GM23338 (cell line): ENCODE results near the gene EXD3.

ENCODE experiments used
- CREB1 ChIP-seq: fragments of 250-450 bp; sonication (Bioruptor Pico); IDR thresholded peaks from 2 replicates; pipeline ENCODE4 v1.5.0; 2020; ENCODE audit warnings: low read depth, mild to moderate bottlenecking, moderate library complexity
- EZH2 ChIP-seq: fragments of 200-600 bp; sonication (generic); IDR thresholded peaks from one replicate; pipeline ENCODE4 v1.8.0; 2017; ENCODE audit warnings: antibody characterized with exemption, mild to moderate bottlenecking, low read depth; ENCODE audit not compliant: unreplicated experiment
- EZH2phosphoT487 ChIP-seq: fragments of 200-600 bp; sonication (generic); IDR thresholded peaks from one replicate; pipeline ENCODE4 v1.8.1; 2018; ENCODE audit warnings: antibody characterized with exemption; ENCODE audit not compliant: unreplicated experiment
- POLR2AphosphoS5 ChIP-seq: IDR thresholded peaks from 2 replicates; pipeline ENCODE4 v1.6.1; 2016; ENCODE audit warnings: antibody characterized with exemption, low read depth
- ZNF331 ChIP-seq: fragments of 250-450 bp; sonication (Bioruptor Pico); IDR thresholded peaks from 2 replicates; pipeline ENCODE4 v1.5.0; 2020; ENCODE audit warnings: low read depth, mild to moderate bottlenecking, moderate library complexity
- TF ChIP-seq, protein P1 (sequence below), 2 experiments: fragments of 200-600 bp in 1 of 2; sonication (generic) in 1 of 2; conservative IDR thresholded peaks; 2 replicates each; pipeline versions ENCODE4 v1.5.1 to v1.6.1; 2016 to 2017; ENCODE audit warnings: antibody characterized with exemption in 2 of 2, low read depth in 2 of 2, mild to moderate bottlenecking in 2 of 2, moderate library complexity in 1 of 2
- TF ChIP-seq, protein P2 (sequence below): IDR thresholded peaks from 2 replicates; pipeline ENCODE4 v1.6.1; 2016; ENCODE audit warnings: antibody characterized with exemption
- TF ChIP-seq, protein P3 (sequence below): IDR thresholded peaks from one replicate; pipeline ENCODE4 v1.6.1; 2018; ENCODE audit warnings: antibody characterized with exemption; ENCODE audit not compliant: unreplicated experiment

DNA sequence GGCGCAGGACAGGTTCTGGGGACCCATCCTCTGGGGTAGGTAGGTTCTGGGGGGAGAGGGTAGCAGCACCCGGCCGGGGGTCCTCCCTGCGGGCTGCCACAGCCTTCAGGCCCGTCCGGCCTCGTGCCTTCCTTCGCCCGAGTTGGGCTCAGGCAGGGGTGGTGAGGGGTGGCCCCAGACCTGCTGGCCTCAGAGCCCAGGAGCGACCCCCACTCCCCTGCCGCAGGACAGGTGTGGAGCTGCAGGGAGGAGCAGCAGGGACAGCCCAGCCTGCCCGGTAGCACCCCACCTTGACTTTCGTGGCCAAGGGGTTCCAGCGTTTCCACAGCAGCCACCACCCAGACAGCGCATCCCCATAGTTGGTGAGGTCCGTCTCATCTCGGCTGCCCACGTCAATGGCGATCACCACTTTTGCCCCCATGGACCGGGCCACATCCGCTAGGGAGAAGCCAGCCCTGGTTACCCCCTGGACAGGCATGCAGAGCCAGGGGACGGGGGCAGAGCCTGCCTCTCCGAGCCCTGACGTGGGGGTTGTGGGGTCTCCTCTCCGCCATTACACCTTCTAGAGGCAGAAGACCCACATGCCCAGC lies 39.5 kb upstream of the EXD3 start:
- TF ChIP-seq POLR2AphosphoS5 = no peak
- TF ChIP-seq, protein P1, sequence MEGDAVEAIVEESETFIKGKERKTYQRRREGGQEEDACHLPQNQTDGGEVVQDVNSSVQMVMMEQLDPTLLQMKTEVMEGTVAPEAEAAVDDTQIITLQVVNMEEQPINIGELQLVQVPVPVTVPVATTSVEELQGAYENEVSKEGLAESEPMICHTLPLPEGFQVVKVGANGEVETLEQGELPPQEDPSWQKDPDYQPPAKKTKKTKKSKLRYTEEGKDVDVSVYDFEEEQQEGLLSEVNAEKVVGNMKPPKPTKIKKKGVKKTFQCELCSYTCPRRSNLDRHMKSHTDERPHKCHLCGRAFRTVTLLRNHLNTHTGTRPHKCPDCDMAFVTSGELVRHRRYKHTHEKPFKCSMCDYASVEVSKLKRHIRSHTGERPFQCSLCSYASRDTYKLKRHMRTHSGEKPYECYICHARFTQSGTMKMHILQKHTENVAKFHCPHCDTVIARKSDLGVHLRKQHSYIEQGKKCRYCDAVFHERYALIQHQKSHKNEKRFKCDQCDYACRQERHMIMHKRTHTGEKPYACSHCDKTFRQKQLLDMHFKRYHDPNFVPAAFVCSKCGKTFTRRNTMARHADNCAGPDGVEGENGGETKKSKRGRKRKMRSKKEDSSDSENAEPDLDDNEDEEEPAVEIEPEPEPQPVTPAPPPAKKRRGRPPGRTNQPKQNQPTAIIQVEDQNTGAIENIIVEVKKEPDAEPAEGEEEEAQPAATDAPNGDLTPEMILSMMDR (conservative IDR thresholded peaks at IDR 0.05; ENCODE audit: low read depth in 2 of 2) = no peak
- no peak for TF ChIP-seq EZH2
- TF ChIP-seq EZH2phosphoT487 = no peak
- TF ChIP-seq ZNF331 = no peak
- TF ChIP-seq, protein P2, sequence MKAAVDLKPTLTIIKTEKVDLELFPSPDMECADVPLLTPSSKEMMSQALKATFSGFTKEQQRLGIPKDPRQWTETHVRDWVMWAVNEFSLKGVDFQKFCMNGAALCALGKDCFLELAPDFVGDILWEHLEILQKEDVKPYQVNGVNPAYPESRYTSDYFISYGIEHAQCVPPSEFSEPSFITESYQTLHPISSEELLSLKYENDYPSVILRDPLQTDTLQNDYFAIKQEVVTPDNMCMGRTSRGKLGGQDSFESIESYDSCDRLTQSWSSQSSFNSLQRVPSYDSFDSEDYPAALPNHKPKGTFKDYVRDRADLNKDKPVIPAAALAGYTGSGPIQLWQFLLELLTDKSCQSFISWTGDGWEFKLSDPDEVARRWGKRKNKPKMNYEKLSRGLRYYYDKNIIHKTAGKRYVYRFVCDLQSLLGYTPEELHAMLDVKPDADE = no peak
- no peak for TF ChIP-seq CREB1 (CRISPR knock-in tag)
- TF ChIP-seq, protein P3, sequence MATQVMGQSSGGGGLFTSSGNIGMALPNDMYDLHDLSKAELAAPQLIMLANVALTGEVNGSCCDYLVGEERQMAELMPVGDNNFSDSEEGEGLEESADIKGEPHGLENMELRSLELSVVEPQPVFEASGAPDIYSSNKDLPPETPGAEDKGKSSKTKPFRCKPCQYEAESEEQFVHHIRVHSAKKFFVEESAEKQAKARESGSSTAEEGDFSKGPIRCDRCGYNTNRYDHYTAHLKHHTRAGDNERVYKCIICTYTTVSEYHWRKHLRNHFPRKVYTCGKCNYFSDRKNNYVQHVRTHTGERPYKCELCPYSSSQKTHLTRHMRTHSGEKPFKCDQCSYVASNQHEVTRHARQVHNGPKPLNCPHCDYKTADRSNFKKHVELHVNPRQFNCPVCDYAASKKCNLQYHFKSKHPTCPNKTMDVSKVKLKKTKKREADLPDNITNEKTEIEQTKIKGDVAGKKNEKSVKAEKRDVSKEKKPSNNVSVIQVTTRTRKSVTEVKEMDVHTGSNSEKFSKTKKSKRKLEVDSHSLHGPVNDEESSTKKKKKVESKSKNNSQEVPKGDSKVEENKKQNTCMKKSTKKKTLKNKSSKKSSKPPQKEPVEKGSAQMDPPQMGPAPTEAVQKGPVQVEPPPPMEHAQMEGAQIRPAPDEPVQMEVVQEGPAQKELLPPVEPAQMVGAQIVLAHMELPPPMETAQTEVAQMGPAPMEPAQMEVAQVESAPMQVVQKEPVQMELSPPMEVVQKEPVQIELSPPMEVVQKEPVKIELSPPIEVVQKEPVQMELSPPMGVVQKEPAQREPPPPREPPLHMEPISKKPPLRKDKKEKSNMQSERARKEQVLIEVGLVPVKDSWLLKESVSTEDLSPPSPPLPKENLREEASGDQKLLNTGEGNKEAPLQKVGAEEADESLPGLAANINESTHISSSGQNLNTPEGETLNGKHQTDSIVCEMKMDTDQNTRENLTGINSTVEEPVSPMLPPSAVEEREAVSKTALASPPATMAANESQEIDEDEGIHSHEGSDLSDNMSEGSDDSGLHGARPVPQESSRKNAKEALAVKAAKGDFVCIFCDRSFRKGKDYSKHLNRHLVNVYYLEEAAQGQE = no peak
